Astrocyte (in vitro differentiated cells and primary cell): Measurements from ENCODE around the gene ZBTB46. TPM values are rescaled to one million over a fixed set of nuclear protein-coding genes. Genes with fewer than 3 reads are reported as not detected.
"Not testable (repeated sequence)": the region's sequence is repeated elsewhere in the genome, so short reads cannot be mapped to it uniquely, and the experiment has no call there.

ENCODE experiments used
- DNase-seq: peaks from one replicate; pipeline ENCODE4 v3.0.0-alpha.2; 2010; ENCODE audit warnings: low read depth
- FAIRE-seq: peaks from 2 replicates; lab custom pipeline; 2011; peaks lifted over from hg19 to GRCh38; lab: Jason Lieb, UNC
- H2AFZ ChIP-seq: 2 replicates; pipeline ENCODE4 v1.6.0; 2012; ENCODE audit warnings: low read depth, low read length, inconsistent platforms
- H3K27ac ChIP-seq: 2 replicates; pipeline ENCODE4 v1.5.1; 2011; ENCODE audit warnings: low read depth, low read length, inconsistent platforms
- H3K27me3 ChIP-seq: 2 replicates; pipeline ENCODE4 v1.6.0; 2011; ENCODE audit warnings: low read length, inconsistent platforms; ENCODE audit not compliant: insufficient read depth
- H3K36me3 ChIP-seq: 2 replicates; pipeline ENCODE4 v1.5.1; 2011; ENCODE audit warnings: low read length, inconsistent platforms; ENCODE audit not compliant: insufficient read depth
- H3K4me1 ChIP-seq: 2 replicates; pipeline ENCODE4 v1.5.1; 2011; ENCODE audit warnings: low read length, inconsistent platforms; ENCODE audit not compliant: insufficient read depth
- H3K4me2 ChIP-seq: 2 replicates; pipeline ENCODE4 v1.6.0; 2012; ENCODE audit warnings: low read length, inconsistent platforms
- H3K4me3 ChIP-seq: 2 replicates; pipeline ENCODE4 v1.5.1; 2011; ENCODE audit warnings: low read depth, mild to moderate bottlenecking, low read length, inconsistent platforms; ENCODE audit not compliant: insufficient read depth
- H3K79me2 ChIP-seq: 2 replicates; pipeline ENCODE4 v1.6.0; 2012; ENCODE audit warnings: mild to moderate bottlenecking, low read length, inconsistent platforms; ENCODE audit not compliant: insufficient read depth
- H3K9ac ChIP-seq: 2 replicates; pipeline ENCODE4 v1.6.0; 2012; ENCODE audit warnings: mild to moderate bottlenecking, low read length, inconsistent platforms
- H3K9me3 ChIP-seq: 2 replicates; pipeline ENCODE4 v1.5.1; 2012; ENCODE audit warnings: low read depth, mild to moderate bottlenecking, low read length, inconsistent platforms; ENCODE audit not compliant: insufficient read depth
- H4K20me1 ChIP-seq: 2 replicates; pipeline ENCODE4 v1.6.0; 2012; ENCODE audit warnings: low read length, inconsistent platforms; ENCODE audit not compliant: insufficient read depth
- H3K27ac Mint-ChIP-seq: one replicate; pipeline ENCODE4 v1.8.0; 2021; ENCODE audit warnings: mild to moderate bottlenecking, mixed read lengths; ENCODE audit not compliant: unreplicated experiment
- H3K27me3 Mint-ChIP-seq: one replicate; pipeline ENCODE4 v1.8.0; 2021; ENCODE audit warnings: low read depth, mixed read lengths; ENCODE audit not compliant: unreplicated experiment
- H3K36me3 Mint-ChIP-seq: one replicate; pipeline ENCODE4 v1.8.0; 2021; ENCODE audit warnings: low read depth, mixed read lengths; ENCODE audit not compliant: unreplicated experiment
- H3K4me1 Mint-ChIP-seq: one replicate; pipeline ENCODE4 v1.8.0; 2021; ENCODE audit warnings: low read depth, mixed read lengths; ENCODE audit not compliant: unreplicated experiment
- H3K4me3 Mint-ChIP-seq: one replicate; pipeline ENCODE4 v1.8.0; 2021; ENCODE audit warnings: mild to moderate bottlenecking, moderate library complexity, mixed read lengths; ENCODE audit not compliant: unreplicated experiment
- H3K9me3 Mint-ChIP-seq: one replicate; pipeline ENCODE4 v1.8.0; 2021; ENCODE audit warnings: mild to moderate bottlenecking, mixed read lengths; ENCODE audit not compliant: unreplicated experiment
- EZH2 ChIP-seq: IDR thresholded peaks from 2 replicates; pipeline ENCODE4 v1.6.1; 2012; ENCODE audit warnings: mild to moderate bottlenecking, low read length, inconsistent platforms; ENCODE audit not compliant: insufficient read depth
- total RNA-seq: library from RNA; stranded (reverse); gene quantifications from 2 replicates; pipeline ENCODE4 v1.2.1, GENCODE V29; 2021
- TF ChIP-seq, protein P1 (sequence below): IDR thresholded peaks from 2 replicates; pipeline ENCODE4 v1.5.1; 2011; ENCODE audit warnings: low read depth, mild to moderate bottlenecking, inconsistent platforms, low read length, moderate library complexity; ENCODE audit not compliant: insufficient read depth

Gene ZBTB46
- total RNA-seq, 1 donor from 2014 or later = 13.9 TPM

DNA sequence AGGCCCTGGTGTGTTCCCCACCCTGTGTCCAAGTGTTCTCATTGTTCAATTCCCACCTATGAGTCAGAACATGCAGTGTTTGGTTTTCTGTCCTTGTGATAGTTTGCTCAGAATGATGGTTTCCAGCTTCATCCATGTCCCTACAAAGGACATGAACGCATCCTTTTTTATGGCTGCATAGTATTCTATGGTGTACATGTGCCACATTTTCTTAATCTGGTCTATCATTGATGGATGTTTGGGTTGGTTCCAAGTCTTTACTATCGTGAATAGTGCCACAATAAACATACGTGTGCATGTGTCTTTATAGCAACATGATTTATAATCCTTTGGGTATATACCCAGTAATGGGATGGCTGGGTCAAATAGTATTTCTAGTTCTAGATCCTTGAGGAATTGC is 33.9 kb downstream of the ZBTB46 start:
- not testable (repeated sequence) for FAIRE-seq

DNA sequence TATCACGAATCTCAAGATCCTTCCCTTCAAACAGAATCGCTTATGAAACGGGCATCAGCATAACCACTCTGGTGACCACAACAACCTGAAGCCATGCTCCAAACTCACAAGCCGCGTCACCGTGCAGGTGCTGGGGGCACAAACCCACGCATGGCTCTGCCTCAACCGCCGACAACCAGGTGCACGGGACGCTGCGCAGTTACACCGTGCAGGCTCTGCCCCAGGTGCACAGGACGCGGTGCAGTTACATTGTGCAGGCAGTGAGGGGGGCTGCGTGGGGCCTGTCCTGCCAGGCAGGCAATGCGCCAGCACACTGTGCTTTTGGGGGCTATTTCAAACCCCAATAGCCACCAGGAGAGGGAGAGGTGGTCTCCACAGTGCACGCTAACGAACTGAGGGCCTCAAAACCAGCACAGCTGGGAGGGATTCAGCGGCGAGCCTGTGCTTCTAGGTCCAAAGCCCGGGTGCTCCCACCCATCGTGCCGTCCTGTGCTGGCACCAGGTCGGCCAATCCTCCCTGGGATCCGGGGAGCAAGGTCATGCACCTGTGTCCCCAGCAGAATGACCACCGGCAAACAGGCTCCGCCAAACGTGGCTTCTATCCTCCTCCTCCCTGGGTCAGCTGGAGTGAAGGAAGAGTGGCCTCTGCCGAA is 35.8 kb downstream of the ZBTB46 start:
- DNase-seq (no peak), FAIRE-seq (no peak)
- peaks cover 7% of the 10 kb centered on the region for H3K36me3 Mint-ChIP-seq
- Histone ChIP-seq H3K4me1 (no peaks in the 10 kb centered on the region), H3K9me3 (no peaks in the 10 kb centered on the region), H2AFZ (no peak overlapping the region), H3K4me3 (no peak overlapping the region), H4K20me1 (peaks cover 17% of the 10 kb centered on the region), H3K9ac (no peak overlapping the region), H3K4me2 (no peak overlapping the region), H3K36me3 (no peaks in the 10 kb centered on the region), H3K79me2 (peaks cover 3% of the 10 kb centered on the region), H3K27ac (no peak overlapping the region), H3K27me3 (no peaks in the 10 kb centered on the region)
- H3K27ac Mint-ChIP-seq = no peak overlapping the region
- no peak overlapping the region for H3K4me3 Mint-ChIP-seq
- no peaks in the 10 kb centered on the region for H3K27me3 Mint-ChIP-seq
- peaks cover 3% of the 10 kb centered on the region for H3K9me3 Mint-ChIP-seq
- H3K4me1 Mint-ChIP-seq = no peaks in the 10 kb centered on the region
- TF ChIP-seq EZH2 = no peak
- TF ChIP-seq, protein P1, sequence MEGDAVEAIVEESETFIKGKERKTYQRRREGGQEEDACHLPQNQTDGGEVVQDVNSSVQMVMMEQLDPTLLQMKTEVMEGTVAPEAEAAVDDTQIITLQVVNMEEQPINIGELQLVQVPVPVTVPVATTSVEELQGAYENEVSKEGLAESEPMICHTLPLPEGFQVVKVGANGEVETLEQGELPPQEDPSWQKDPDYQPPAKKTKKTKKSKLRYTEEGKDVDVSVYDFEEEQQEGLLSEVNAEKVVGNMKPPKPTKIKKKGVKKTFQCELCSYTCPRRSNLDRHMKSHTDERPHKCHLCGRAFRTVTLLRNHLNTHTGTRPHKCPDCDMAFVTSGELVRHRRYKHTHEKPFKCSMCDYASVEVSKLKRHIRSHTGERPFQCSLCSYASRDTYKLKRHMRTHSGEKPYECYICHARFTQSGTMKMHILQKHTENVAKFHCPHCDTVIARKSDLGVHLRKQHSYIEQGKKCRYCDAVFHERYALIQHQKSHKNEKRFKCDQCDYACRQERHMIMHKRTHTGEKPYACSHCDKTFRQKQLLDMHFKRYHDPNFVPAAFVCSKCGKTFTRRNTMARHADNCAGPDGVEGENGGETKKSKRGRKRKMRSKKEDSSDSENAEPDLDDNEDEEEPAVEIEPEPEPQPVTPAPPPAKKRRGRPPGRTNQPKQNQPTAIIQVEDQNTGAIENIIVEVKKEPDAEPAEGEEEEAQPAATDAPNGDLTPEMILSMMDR = no peak

More for the DNA sequence above, 33.9 kb downstream of the ZBTB46 start:
- H3K27ac Mint-ChIP-seq, H3K4me2 ChIP-seq, H3K27me3 ChIP-seq, H3K4me1 ChIP-seq, H3K9me3 Mint-ChIP-seq, H3K4me3 Mint-ChIP-seq, H3K4me1 Mint-ChIP-seq, H2AFZ ChIP-seq, H3K4me3 ChIP-seq, H3K79me2 ChIP-seq, H3K9me3 ChIP-seq, H3K36me3 ChIP-seq, H3K9ac ChIP-seq, H3K27me3 Mint-ChIP-seq, DNase-seq, H3K27ac ChIP-seq: not testable (repeated sequence)
- peaks cover 14% of the 10 kb centered on the region for H4K20me1 ChIP-seq
- H3K36me3 Mint-ChIP-seq = peaks cover 15% of the 10 kb centered on the region

DNA sequence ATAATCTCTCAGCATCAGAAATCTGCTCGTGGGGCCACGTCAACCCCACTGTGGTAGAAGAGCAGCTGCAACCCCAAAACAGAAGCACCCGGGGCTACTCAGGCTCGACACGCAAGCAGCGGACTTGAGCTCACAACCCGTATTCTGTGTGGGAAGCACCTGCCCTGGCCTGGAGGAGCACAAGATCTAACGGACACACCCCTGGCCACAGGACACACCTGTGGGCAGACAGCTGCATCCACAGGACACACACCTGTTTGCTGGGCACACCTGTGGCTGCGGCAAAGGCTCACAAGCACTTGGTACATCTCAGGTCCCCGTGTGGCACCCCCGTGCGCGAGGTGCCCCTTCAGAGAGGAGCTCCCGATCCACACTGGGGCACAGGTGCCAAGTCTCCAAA is 36.5 kb downstream of the ZBTB46 start:
- H3K27me3 ChIP-seq = no peaks in the 10 kb centered on the region
- peaks cover 3% of the 10 kb centered on the region for H3K9me3 Mint-ChIP-seq
- peaks cover 3% of the 10 kb centered on the region for H3K79me2 ChIP-seq
- H3K9ac ChIP-seq = no peak overlapping the region
- no peak overlapping the region for H2AFZ ChIP-seq
- no peaks in the 10 kb centered on the region for H3K4me1 Mint-ChIP-seq
- peaks cover 12% of the 10 kb centered on the region for H4K20me1 ChIP-seq
- H3K9me3 ChIP-seq = no peaks in the 10 kb centered on the region
- TF ChIP-seq, protein P1 = no peak
- TF ChIP-seq EZH2 = no peak
- no peak for FAIRE-seq
- no peak overlapping the region for H3K4me3 Mint-ChIP-seq
- peak overlapping the region; percentile 26 for H3K27ac Mint-ChIP-seq
- H3K36me3 ChIP-seq = no peaks in the 10 kb centered on the region
- peaks cover 7% of the 10 kb centered on the region for H3K36me3 Mint-ChIP-seq
- no peaks in the 10 kb centered on the region for H3K27me3 Mint-ChIP-seq
- H3K27ac ChIP-seq = no peak overlapping the region
- no peaks in the 10 kb centered on the region for H3K4me1 ChIP-seq
- H3K4me2 ChIP-seq = no peak overlapping the region
- DNase-seq = no peak
- no peak overlapping the region for H3K4me3 ChIP-seq
